ENCODE measurements around the gene MYL5. TPM values are rescaled to one million over a fixed set of nuclear protein-coding genes. Genes with fewer than 3 reads are reported as not detected.

Gene MYL5
- total and polyA plus RNA-seq, 2 of the 4 experiments (the other 2 are of a cell fraction), result 9.1 to 16.0 TPM

DNA sequence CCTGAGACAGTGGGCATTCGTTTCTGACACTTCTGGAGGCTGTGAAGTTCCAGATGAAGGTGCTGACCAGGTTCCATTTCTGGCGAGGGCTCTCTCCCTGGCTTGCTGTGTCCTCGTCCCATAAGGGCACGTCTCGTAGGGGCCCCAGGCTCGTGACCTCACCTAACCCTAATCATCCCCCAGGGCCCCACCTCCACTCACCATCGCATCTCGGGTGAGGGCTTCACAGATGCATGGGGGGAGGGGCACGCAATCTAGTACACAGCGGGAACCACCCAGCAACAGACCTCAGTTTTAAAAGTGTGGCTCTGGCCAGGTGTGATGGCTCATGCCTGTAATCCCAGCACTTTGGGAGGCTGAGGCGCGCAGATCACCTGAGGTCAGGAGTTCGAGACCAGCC is 26.9 kb upstream of the MYL5 start:
- intact Hi-C loops (cut with micrococcal nuclease) (no loop called here), in situ Hi-C loops (cut with MboI; ENCODE audit: low sequenced_read_pairs) (no loop called here), dilution Hi-C loops (cut with HindIII; ENCODE audit: low sequenced_read_pairs, unreplicated experiment) (no loop called here)
- Histone ChIP-seq H3K27me3 (ENCODE audit: control insufficient read depth, insufficient read depth, low read length) (peaks cover 11% of the 10 kb centered on the region; the same call in 1 of the 2 replicates), H3K4me2 (ENCODE audit: low read depth, low read length) (no peak overlapping the region), H3K9me1 (ENCODE audit: insufficient read depth, low read length) (no peaks in the 10 kb centered on the region), H2BK120ac (ENCODE audit: low read depth, low read length) (no peak overlapping the region), H3K14ac (replicated peaks; ENCODE audit: low read depth, low read length) (no peak overlapping the region), H3K36me3 (ENCODE audit: control insufficient read depth, insufficient read depth, low read length) (no peaks in the 10 kb centered on the region), H4K20me1 (ENCODE audit: insufficient read depth, low read length) (no peaks in the 10 kb centered on the region), H3K56ac (ENCODE audit: extremely low read depth, insufficient read depth, low read length) (no peak overlapping the region), H3K27ac (ENCODE audit: insufficient read depth, low read length) (no peak overlapping the region), H3K9me3 (ENCODE audit: control insufficient read depth, insufficient read depth, low read length) (peaks cover 3% of the 10 kb centered on the region), H4K5ac (ENCODE audit: low read depth, low read length) (no peak overlapping the region), H3K4me1 (ENCODE audit: control insufficient read depth, insufficient read depth, low read length) (no peaks in the 10 kb centered on the region), H2AFZ (replicated peaks; ENCODE audit: low read length, poor library complexity) (no peak overlapping the region), H3K23ac (ENCODE audit: low read depth, low read length) (no peak overlapping the region), H2BK5ac (ENCODE audit: low read depth, low read length, poor library complexity, severe bottlenecking) (no peak overlapping the region), H2AK9ac (replicated peaks; ENCODE audit: low read depth, low read length, poor library complexity) (no peak overlapping the region), H4K91ac (ENCODE audit: insufficient read depth, low read depth, low read length) (no peak overlapping the region), H3K4ac (ENCODE audit: low read depth, low read length) (no peak overlapping the region), H2BK15ac (ENCODE audit: low read depth, low read length) (no peak overlapping the region), H3K79me1 (ENCODE audit: low read depth in 1 of 2, low read length in 2 of 2) (no peaks in the 10 kb centered on the region), H2AK5ac (ENCODE audit: low read depth, low read length) (no peak overlapping the region), H3K18ac (ENCODE audit: low read depth, low read length) (no peak overlapping the region), H4K8ac (ENCODE audit: low read depth in 2 of 2, low read length in 2 of 2) (no peak overlapping the region), H3K4me3 (ENCODE audit: insufficient read depth, low read depth, low read length) (no peak overlapping the region), H2BK20ac (ENCODE audit: low read depth, low read length) (no peak overlapping the region), H3K9ac (ENCODE audit: low read depth, low read length) (no peak overlapping the region)
- ATAC-seq (ENCODE audit: low read depth) (no peak), DNase-seq (no peak)
- ChIA-PET CTCF (no interaction called here), POLR2A (ENCODE audit: unreplicated experiment) (no interaction called here)
- 57% methylated on average over 1 of the region's 13 CpGs; no CpG with 5 or more reads in 1 of the 2 experiments for WGBS, 2 experiments (ENCODE audit: extremely low coverage in 2 of 2, insufficient read length in 1 of 2)
- TF ChIP-seq BHLHE40 (IDR thresholded peaks at IDR 0.05; ENCODE audit: low read depth, low read length) (no peak), RFX5 (IDR thresholded peaks at IDR 0.05; ENCODE audit: low read depth, low read length) (no peak), MAZ (IDR thresholded peaks at IDR 0.05; ENCODE audit: borderline replicate concordance, low read depth, low read length) (no peak), CTCF (conservative IDR thresholded peaks at IDR 0.05; ENCODE audit: low read depth, low read length) (no peak), NFE2L2 (IDR thresholded peaks at IDR 0.05; ENCODE audit: low read depth, low read length) (no peak), SMC3 (IDR thresholded peaks at IDR 0.05; ENCODE audit: low read depth, low read length) (no peak), POLR2A (IDR thresholded peaks at IDR 0.05; ENCODE audit: low read depth, low read length) (no peak), FOS (IDR thresholded peaks at IDR 0.05; ENCODE audit: low read depth, low read length) (no peak), MAFK (IDR thresholded peaks at IDR 0.05; ENCODE audit: low read depth, low read length) (no peak), MXI1 (IDR thresholded peaks at IDR 0.05; ENCODE audit: borderline replicate concordance, low read depth, low read length) (no peak), CHD1 (IDR thresholded peaks at IDR 0.05; ENCODE audit: low read depth, low read length) (no peak), RAD21 (IDR thresholded peaks at IDR 0.05; ENCODE audit: low read length) (no peak), USF2 (IDR thresholded peaks at IDR 0.05; ENCODE audit: low read depth, low read length) (no peak), RCOR1 (IDR thresholded peaks at IDR 0.05; ENCODE audit: insufficient replicate concordance, low read length) (no peak), ELK1 (IDR thresholded peaks at IDR 0.05; ENCODE audit: borderline replicate concordance, low read depth, low read length) (no peak)
- no TSS peak for BruUV-seq (replicated peaks)

Measured in IMR-90 (cell line).